HCT116 (cell line): ENCODE results near the gene RXFP1. TPM values are rescaled to one million over a fixed set of nuclear protein-coding genes. Genes with fewer than 3 reads are reported as not detected.

Experiments
- ATAC-seq: fragments of 200-7000 bp; cut with Tn5 transposase; 2 replicates; pipeline ENCODE4 v1.9.1; 2020; ENCODE audit warnings: mild to moderate bottlenecking, moderate library complexity
- BruUV-seq: library from RNA; stranded (reverse); fragments of 400-500 nt; replicated peaks from 2 replicates; lab custom pipeline; 2021; lab: Mats Ljungman, UMichigan
- CTCF ChIA-PET: fragments of 300-600 bp; sonication (Branson Sonifier 250); formaldehyde crosslinking; loops from one replicate; lab custom pipeline; 2021; ENCODE audit warnings: antibody characterized with exemption; lab: Charles Lee
- POLR2A ChIA-PET: fragments of 300-600, 350-600 bp; sonication (Branson Sonifier 250); formaldehyde crosslinking; loops from one replicate; lab custom pipeline; 2021; ENCODE audit warnings: antibody characterized with exemption; lab: Charles Lee
- RAD21 ChIA-PET, 2 experiments: fragments of 300-600 bp; sonication (Branson Sonifier 250); formaldehyde crosslinking; loops; one replicate each; lab custom pipeline; 2023; ENCODE audit warnings: low total read pairs in 2 of 2; ENCODE audit not compliant: uncharacterized antibody in 2 of 2, unreplicated experiment in 2 of 2, low non-redundant PET in 1 of 2; lab: Charles Lee
- DNase-seq: peaks from one replicate; pipeline ENCODE4 v3.0.0-alpha.2; 2010; ENCODE audit warnings: low read depth, low spot score
- H2AFZ ChIP-seq: fragments of 200-600 bp; shearing (Covaris generic), sonication (generic); 2 replicates; pipeline ENCODE4 v1.6.1; 2017; ENCODE audit warnings: low read depth, mixed run types, mixed read lengths, antibody characterized with exemption, low read length; ENCODE audit not compliant: poor library complexity, severe bottlenecking
- H3K27ac ChIP-seq: 2 replicates; pipeline ENCODE4 v1.5.1; 2012; ENCODE audit warnings: low read depth, low read length
- H3K27me3 ChIP-seq: fragments of 200-600 bp; sonication (generic); 2 replicates; pipeline ENCODE4 v1.6.1; 2016; ENCODE audit warnings: mixed run types, low read length, mixed read lengths; ENCODE audit not compliant: insufficient read depth
- H3K36me3 ChIP-seq, 2 experiments: fragments of 200-500 bp in 1 of 2; fragments of 200-600 bp in 1 of 2; sonication (Bioruptor generic) in 1 of 2; sonication (generic) in 1 of 2; 2 replicates each; pipeline versions ENCODE4 v1.5.1 to v1.6.1; 2014 to 2016; ENCODE audit warnings: low read length in 2 of 2, inconsistent platforms in 1 of 2, mixed read lengths in 1 of 2, mixed run types in 1 of 2; ENCODE audit not compliant: insufficient read depth in 2 of 2, control insufficient read depth in 1 of 2
- H3K4me1 ChIP-seq, 2 experiments: fragments of 200-600 bp in 1 of 2; sonication (generic) in 1 of 2; 2 replicates each; pipeline versions ENCODE4 v1.5.1 to v1.6.1; 2012 to 2017; ENCODE audit warnings: low read length in 2 of 2, inconsistent platforms in 1 of 2, mild to moderate bottlenecking in 1 of 2, mixed read lengths in 1 of 2, mixed run types in 1 of 2, moderate library complexity in 1 of 2; ENCODE audit not compliant: insufficient read depth in 2 of 2, control insufficient read depth in 1 of 2
- H3K4me2 ChIP-seq: fragments of 200-600 bp; sonication (generic); 2 replicates; pipeline ENCODE4 v1.6.1; 2017; ENCODE audit warnings: mixed run types, low read length, mixed read lengths
- H3K4me3 ChIP-seq, 2 experiments: fragments of 200-600 bp in 1 of 2; sonication (generic) in 1 of 2; replicated peaks in 1 of 2; 2 replicates each; pipeline ENCODE4 v1.5.1; 2011 to 2016; ENCODE audit warnings: low read length in 2 of 2, control low read depth in 1 of 2, low read depth in 1 of 2, mild to moderate bottlenecking in 1 of 2, mixed read lengths in 1 of 2, mixed run types in 1 of 2
- H3K79me2 ChIP-seq: fragments of 200-600 bp; sonication (generic); 2 replicates; pipeline ENCODE4 v1.6.1; 2017; ENCODE audit warnings: mild to moderate bottlenecking, mixed run types, low read length, moderate library complexity, mixed read lengths; ENCODE audit not compliant: insufficient read depth
- H3K9ac ChIP-seq: fragments of 200-600 bp; sonication (generic); 2 replicates; pipeline ENCODE4 v1.6.1; 2016; ENCODE audit warnings: low read length, mixed read lengths
- H3K9me2 ChIP-seq: fragments of 200-600 bp; sonication (generic), shearing (Covaris generic); 2 replicates; pipeline ENCODE4 v1.6.1; 2017; ENCODE audit warnings: mixed run types, mild to moderate bottlenecking, moderate library complexity; ENCODE audit not compliant: insufficient read depth
- H3K9me3 ChIP-seq, 2 experiments: fragments of 200-500 bp in 1 of 2; fragments of 200-600 bp in 1 of 2; sonication (Bioruptor generic) in 1 of 2; sonication (generic) in 1 of 2; 2 replicates each; pipeline ENCODE4 v1.6.1; 2014 to 2017; ENCODE audit warnings: low read length in 2 of 2, mixed read lengths in 2 of 2, inconsistent platforms in 1 of 2, low read depth in 1 of 2, mild to moderate bottlenecking in 1 of 2, mixed run types in 1 of 2, moderate library complexity in 1 of 2; ENCODE audit not compliant: control insufficient read depth in 1 of 2, insufficient read depth in 1 of 2
- H4K20me1 ChIP-seq: fragments of 200-600 bp; sonication (generic), shearing (Covaris generic); 2 replicates; pipeline ENCODE4 v1.6.1; 2017; ENCODE audit warnings: mixed run types, mild to moderate bottlenecking, moderate library complexity; ENCODE audit not compliant: insufficient read depth
- EGR1 ChIP-seq: IDR thresholded peaks from 2 replicates; pipeline ENCODE4 v1.6.1; 2012; ENCODE audit warnings: low read depth
- ELF1 ChIP-seq: IDR thresholded peaks from 2 replicates; pipeline ENCODE4 v1.6.1; 2012; ENCODE audit warnings: low read depth, borderline replicate concordance
- EZH2 ChIP-seq: fragments of 200-600 bp; sonication (generic); IDR thresholded peaks from 2 replicates; pipeline ENCODE4 v1.6.1; 2017; ENCODE audit warnings: antibody characterized with exemption, mixed run types
- FOSL1 ChIP-seq: IDR thresholded peaks from 2 replicates; pipeline ENCODE4 v1.6.1; 2012; ENCODE audit warnings: low read depth
- JUND ChIP-seq: IDR thresholded peaks from 2 replicates; pipeline ENCODE4 v1.6.1; 2012
- POLR2A ChIP-seq: IDR thresholded peaks from 2 replicates; pipeline ENCODE4 v1.7.0; 2011; ENCODE audit warnings: borderline replicate concordance; ENCODE audit not compliant: insufficient read depth, insufficient read length; ENCODE audit errors: extremely low read depth
- POLR2AphosphoS5 ChIP-seq: IDR thresholded peaks from 2 replicates; pipeline ENCODE4 v1.6.1; 2011; ENCODE audit warnings: mild to moderate bottlenecking, low read depth, low read length, moderate library complexity
- SIN3A ChIP-seq: IDR thresholded peaks from 2 replicates; pipeline ENCODE4 v1.6.1; 2012; ENCODE audit warnings: low read depth
- SRF ChIP-seq: IDR thresholded peaks from 2 replicates; pipeline ENCODE4 v1.6.1; 2012; ENCODE audit warnings: low read depth
- ZFX ChIP-seq: fragments of 450-650 bp; IDR thresholded peaks from 2 replicates; pipeline ENCODE4 v1.6.1; 2017
- intact Hi-C: fragments of 100-400 bp; cut with micrococcal nuclease; formaldehyde crosslinking; loops from 2 replicates; pipeline ENCODE4 v1.10.0; 2022
- total RNA-seq: library from RNA; stranded (reverse); gene quantifications from one replicate; pipeline ENCODE4 v1.2.1, GENCODE V29; 2021; ENCODE audit not compliant: unreplicated experiment
- TF ChIP-seq, protein P1 (sequence below), 3 experiments: fragments of 200-600 bp in 1 of 3; sonication (generic) in 1 of 3; IDR thresholded peaks in 2 of 3; conservative IDR thresholded peaks in 1 of 3; 2 replicates each; pipeline ENCODE4 v1.5.1; 2012 to 2017; ENCODE audit warnings: low read depth in 2 of 3, low read length in 2 of 3, antibody characterized with exemption in 1 of 3, borderline replicate concordance in 1 of 3, control low read depth in 1 of 3, mild to moderate bottlenecking in 1 of 3, mixed read lengths in 1 of 3, mixed run types in 1 of 3, moderate library complexity in 1 of 3; ENCODE audit not compliant: insufficient read depth in 1 of 3
- TF ChIP-seq, protein P2 (sequence below): IDR thresholded peaks from 2 replicates; pipeline ENCODE4 v1.6.1; 2012
- TF ChIP-seq, protein P3 (sequence below): IDR thresholded peaks from 2 replicates; pipeline ENCODE4 v1.6.1; 2011; ENCODE audit warnings: mild to moderate bottlenecking, low read length, moderate library complexity; ENCODE audit not compliant: insufficient replicate concordance; ENCODE audit errors: extremely low read depth
- TF ChIP-seq, protein P4 (sequence below): IDR thresholded peaks from 2 replicates; pipeline ENCODE4 v1.6.1; 2012

Gene RXFP1
- total RNA-seq, 1 experiment from 2014 or later: not detected

DNA sequence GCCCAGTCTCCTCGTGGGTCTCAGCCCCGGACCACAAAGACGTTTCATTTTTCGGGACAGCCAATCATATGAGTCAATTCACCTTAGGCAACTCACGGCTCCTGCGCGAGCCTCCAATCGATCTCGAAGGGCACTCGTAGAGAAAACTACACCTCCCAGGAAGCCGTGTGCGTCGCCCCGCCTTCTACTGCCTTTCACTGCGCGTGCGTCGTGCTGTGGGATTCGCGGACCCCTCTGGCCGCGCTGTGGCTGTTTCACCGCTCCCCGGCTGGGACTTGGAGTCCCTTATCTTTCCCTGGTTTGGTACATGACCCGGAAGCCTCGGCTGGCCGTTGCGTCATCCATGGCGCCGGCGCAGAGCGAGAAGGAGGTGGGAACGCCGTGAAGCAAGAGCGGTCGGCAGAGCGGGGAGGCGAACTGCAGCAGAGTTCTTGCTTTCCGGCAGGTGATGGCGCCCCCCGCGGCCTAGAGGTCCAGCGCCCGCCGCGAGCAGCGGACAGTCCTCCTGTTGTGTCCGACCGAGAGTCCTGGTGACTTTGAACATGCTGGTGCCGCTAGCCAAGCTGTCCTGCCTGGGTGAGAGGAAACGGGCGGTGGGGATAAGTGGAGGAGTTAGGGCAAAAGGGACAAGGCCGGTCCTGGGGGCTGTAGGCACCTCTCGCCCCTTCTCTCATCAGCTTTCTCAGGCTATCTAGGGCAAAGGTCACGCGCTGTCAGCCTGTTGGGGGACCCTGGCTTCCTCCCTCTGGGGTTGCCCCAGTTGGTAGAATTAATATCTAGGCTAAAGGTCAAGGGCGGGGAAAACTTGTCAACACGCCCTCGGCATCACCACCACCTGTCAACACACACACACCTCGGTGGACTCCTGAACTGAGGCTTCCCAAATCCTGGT is 150.5 kb downstream of the RXFP1 start, which contains the start of gene ETFDH (continued):
- TF ChIP-seq, protein P1, sequence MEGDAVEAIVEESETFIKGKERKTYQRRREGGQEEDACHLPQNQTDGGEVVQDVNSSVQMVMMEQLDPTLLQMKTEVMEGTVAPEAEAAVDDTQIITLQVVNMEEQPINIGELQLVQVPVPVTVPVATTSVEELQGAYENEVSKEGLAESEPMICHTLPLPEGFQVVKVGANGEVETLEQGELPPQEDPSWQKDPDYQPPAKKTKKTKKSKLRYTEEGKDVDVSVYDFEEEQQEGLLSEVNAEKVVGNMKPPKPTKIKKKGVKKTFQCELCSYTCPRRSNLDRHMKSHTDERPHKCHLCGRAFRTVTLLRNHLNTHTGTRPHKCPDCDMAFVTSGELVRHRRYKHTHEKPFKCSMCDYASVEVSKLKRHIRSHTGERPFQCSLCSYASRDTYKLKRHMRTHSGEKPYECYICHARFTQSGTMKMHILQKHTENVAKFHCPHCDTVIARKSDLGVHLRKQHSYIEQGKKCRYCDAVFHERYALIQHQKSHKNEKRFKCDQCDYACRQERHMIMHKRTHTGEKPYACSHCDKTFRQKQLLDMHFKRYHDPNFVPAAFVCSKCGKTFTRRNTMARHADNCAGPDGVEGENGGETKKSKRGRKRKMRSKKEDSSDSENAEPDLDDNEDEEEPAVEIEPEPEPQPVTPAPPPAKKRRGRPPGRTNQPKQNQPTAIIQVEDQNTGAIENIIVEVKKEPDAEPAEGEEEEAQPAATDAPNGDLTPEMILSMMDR (IDR thresholded peaks at IDR 0.05 in 2 of 3, conservative IDR thresholded peaks at IDR 0.05 in 1 of 3; ENCODE audit: borderline replicate concordance in 1 of 3, insufficient read depth in 1 of 3, low read depth in 2 of 3, low read length in 2 of 3): peak in 2 of 3 experiments; percentile 57; a peak in 4 of 6 replicates
- TF ChIP-seq, protein P2, sequence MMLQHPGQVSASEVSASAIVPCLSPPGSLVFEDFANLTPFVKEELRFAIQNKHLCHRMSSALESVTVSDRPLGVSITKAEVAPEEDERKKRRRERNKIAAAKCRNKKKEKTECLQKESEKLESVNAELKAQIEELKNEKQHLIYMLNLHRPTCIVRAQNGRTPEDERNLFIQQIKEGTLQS: peak; percentile 82; the same call in 1 of the 2 replicates
- TF ChIP-seq POLR2A: peak; percentile 2
- TF ChIP-seq SIN3A: peak; percentile 54
- no peak for TF ChIP-seq EGR1

DNA sequence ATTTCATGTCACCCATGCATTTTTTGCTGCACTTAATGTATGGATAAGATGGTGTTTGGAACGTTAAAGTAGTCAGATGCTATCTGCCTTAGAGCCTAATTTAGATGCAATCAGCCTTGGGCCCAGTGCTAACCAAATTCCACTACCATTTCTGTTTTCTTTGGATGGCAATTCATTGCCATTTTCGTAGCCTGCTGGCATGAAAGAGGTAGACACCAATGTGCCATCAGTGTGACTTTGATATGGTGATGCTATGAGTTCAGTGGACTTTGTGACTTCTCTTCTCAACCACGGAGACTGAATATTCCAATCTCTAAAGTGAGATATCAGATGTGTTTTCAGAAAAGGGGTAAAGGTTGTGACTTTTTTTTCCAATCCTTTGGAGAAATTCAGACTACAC is 152.0 kb downstream of the RXFP1 start:
- H3K4me2 ChIP-seq: 0 out of 2 replicates have a peak overlapping the region, but pooled peaks have one; percentile 86
- no peak overlapping the region for H2AFZ ChIP-seq

More for the DNA sequence above, 152.0 kb downstream of the RXFP1 start:
- Histone ChIP-seq H3K27me3 (no peaks in the 10 kb centered on the region), H3K9me2 (no peaks in the 10 kb centered on the region), H3K4me1 (peaks cover 9 to 17% of the 10 kb centered on the region in 2 experiments; a peak in 3 of 4 replicates), H3K4me3 (no peak overlapping the region), H3K27ac (no peak overlapping the region), H3K9ac (no peak overlapping the region)
- intact Hi-C loops: loop anchor here (5.0 kb wide), 2 partner anchors 49 to 774 kb away; partner anchors contain the start of gene PPID
- no peak for DNase-seq
- ChIA-PET RAD21 (no interaction called here), POLR2A (no interaction called here)
- TF ChIP-seq JUND (no peak), SIN3A (no peak), ELF1 (no peak), EZH2 (no peak), ZFX (no peak), SRF (no peak), POLR2AphosphoS5 (no peak), FOSL1 (no peak)
- TF ChIP-seq, protein P3, sequence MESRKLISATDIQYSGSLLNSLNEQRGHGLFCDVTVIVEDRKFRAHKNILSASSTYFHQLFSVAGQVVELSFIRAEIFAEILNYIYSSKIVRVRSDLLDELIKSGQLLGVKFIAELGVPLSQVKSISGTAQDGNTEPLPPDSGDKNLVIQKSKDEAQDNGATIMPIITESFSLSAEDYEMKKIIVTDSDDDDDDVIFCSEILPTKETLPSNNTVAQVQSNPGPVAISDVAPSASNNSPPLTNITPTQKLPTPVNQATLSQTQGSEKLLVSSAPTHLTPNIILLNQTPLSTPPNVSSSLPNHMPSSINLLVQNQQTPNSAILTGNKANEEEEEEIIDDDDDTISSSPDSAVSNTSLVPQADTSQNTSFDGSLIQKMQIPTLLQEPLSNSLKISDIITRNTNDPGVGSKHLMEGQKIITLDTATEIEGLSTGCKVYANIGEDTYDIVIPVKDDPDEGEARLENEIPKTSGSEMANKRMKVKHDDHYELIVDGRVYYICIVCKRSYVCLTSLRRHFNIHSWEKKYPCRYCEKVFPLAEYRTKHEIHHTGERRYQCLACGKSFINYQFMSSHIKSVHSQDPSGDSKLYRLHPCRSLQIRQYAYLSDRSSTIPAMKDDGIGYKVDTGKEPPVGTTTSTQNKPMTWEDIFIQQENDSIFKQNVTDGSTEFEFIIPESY: no peak
- TF ChIP-seq, protein P4, sequence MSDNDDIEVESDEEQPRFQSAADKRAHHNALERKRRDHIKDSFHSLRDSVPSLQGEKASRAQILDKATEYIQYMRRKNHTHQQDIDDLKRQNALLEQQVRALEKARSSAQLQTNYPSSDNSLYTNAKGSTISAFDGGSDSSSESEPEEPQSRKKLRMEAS: no peak
- TF ChIP-seq, all 23 proteins: peak for 0
- no TSS peak for BruUV-seq
- ATAC-seq: no peak
- no peaks in the 10 kb centered on the region for H3K9me3 ChIP-seq
- peaks cover 0 to 4% of the 10 kb centered on the region in 2 experiments; a peak in 1 of 4 replicates for H3K36me3 ChIP-seq
- CTCF ChIA-PET: no interaction called here
- H3K79me2 ChIP-seq: peaks cover 30% of the 10 kb centered on the region
- no peaks in the 10 kb centered on the region for H4K20me1 ChIP-seq
